Mucosa of gallbladder (tissue), 1 donor: ENCODE measurements around the gene CYP26A1. TPM values are rescaled to one million over a fixed set of nuclear protein-coding genes. Genes with fewer than 3 reads are reported as not detected.

ENCODE experiments used
- DNase-seq: peaks from one replicate; pipeline ENCODE4 v3.0.0-alpha.2; 2020; ENCODE audit warnings: low spot score
- total RNA-seq: library from RNA; stranded (reverse); gene quantifications from one replicate; pipeline ENCODE4 v1.2.1, GENCODE V29; 2021
- donor health status: DM: no; HTN: no; CAD: no.

Gene CYP26A1
- total RNA-seq, 1 donor from 2014 or later = not detected

DNA sequence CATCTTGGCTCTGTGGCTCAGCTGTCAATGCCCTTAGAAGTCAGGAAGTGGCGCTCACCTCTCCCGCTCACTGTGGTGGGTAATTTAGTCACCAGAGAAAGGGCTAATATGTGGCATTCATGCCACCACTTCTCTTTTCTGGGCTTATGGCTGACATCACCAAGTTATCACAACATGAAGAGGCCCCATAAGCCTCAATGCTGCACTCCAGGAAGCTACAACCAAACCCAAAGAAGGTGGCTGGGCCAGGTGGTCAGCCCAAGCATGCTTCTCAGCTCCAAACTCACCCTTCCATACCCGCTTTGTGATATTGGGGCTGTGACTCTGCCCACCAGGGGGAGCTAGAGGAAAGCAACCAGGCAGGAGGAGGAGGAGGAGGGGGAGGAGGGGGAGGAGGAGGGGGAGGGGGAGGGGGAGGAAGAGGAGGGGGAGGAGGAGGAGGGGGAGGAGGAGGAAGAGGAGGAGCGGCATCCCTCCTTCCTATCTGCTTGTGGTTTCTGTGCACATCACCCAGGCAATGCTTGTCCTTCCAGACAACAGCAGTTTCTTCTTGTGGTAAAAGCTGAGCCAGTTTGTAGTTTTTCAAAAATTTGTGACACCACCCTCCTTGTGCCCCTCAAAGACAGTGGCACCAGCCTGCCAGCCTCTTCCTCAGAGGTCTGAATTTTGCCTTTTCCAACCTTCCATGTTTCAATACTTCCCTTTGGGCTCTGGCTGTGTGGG is 42.1 kb downstream of the CYP26A1 start:
- DNase-seq = peak; percentile 64

DNA sequence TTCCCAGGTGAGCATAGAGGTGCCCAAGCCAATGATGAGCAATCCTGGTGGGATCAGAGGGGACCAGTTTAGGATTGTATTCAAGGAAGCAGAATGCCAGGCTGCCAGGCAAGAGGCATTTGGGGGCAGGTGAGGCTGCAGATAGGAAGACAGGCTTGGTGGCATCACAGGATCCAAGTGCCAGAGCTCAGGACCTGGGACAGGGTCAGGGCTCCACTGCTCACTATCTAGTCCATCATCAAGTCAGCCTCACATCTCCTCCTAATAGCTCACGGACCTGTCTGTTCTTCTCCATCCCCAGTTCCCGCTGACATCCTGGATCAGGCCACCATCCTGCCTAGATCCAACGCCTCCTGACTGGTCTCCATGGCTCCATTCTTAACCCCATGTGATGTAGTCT is 47.6 kb downstream of the CYP26A1 start:
- DNase-seq = no peak

DNA sequence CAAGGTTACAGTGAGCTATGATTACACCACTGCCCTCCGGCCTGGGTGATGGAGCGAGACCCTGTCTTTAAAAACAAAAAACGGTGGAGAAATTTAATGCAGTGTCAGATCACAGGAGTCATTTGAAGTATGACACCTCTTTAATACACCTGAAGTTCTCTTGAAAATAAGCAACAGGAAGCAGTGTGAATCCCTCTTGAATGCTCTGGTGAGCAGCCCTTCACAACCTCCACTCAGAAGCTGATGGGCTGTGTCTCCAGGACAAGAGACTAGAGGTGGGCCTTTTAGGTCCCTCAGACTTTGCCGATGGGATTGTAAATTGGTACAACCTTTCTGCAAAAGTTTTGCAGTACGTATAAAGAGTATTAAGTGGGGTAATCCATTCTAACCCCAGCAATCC is 50.1 kb downstream of the CYP26A1 start:
- no peak for DNase-seq

DNA sequence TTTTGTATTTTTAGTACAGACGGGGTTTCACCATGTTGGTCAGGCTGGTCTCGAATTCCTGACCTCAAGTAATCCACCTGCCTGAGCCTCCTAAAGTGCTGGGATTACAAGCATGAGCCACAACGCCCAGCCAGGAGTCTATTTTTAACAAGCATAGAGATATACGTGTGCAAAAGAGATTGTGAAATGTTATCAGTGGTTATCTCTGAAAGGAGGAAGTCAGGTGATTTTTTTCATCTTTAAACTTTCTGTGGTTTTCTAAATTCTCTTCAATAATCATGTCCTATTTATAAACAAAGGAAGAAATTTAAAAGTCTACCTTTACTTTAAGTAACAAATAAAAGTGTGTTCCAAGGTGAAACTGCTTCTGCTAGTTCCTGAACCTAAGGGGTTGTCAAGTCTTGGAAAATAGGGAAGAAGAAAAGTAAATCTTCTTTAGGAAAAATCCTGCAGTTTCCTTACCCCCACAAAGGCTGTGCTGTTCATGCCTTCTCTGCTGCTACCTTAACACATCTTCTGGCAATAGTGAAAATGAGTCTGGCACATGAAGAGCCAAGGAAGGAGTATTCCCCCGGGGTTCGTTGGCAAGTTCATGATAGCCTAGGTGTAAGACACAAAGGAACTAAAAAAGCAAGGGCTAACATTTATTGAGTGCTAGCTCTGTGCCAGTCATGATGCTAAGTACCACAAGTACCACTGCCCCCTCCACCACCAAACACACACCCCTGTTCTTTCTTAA is 51.1 kb downstream of the CYP26A1 start:
- no peak for DNase-seq

DNA sequence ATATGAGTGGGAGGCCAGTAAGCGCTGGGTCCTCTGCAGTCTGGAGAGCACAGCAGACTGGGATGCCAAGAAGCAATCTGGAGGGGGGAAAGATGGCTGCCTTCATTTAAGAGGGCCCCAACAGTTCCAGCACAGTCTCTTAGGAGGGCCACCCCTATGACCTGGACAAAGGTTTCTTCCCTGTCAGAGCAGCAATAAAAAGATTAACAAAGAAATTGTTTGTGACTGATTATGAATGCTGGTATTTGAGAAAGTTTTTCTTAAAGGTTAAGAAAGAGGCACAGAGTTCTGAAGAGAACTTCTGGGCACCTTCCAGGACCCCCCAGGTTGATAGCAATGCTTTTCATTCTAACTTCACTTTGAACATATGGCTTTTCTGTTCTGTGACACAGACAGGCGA is 52.3 kb downstream of the CYP26A1 start:
- no peak for DNase-seq

DNA sequence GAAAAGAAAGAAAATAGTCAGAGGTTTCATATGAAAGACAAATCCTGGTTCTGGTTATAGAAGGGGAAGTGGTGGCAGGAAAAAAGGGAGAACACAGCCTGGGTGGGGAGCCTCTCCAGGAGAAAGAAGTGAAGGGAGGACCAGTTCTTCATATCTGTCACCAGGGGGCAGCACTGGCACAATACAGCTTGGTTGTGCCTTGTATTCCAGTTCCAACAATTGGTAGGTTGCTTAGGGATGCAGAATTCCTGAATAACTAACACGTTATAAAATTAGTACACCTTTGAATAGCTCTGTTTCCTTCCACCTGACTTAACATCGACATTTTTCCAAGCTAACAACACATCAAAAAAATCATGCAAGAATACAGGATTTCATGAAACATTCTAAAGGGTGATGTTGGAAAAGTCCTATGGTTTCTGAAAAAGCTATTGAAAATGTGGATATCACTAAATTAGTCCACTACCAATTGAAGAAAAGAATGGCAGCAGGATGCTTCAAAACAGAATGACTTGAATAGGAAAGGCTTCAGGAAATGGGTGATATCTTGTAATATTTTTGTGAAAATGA is 52.9 kb downstream of the CYP26A1 start:
- no peak for DNase-seq

Other genes with a start within 250 kb of the CYP26A1 start
- 26.0 TPM for gene EXOC6, start 225.4 kb upstream of the CYP26A1 start, total RNA-seq
- 0.06 TPM for gene CYP26C1, start 13.1 kb upstream of the CYP26A1 start, total RNA-seq